NCI-H345 treated with DMSO at 0.1 percent for 48 hours (cell line): ENCODE data around the gene KCNQ5.
"Not testable (repeated sequence)": the region's sequence is repeated elsewhere in the genome, so short reads cannot be mapped to it uniquely, and the experiment has no call there.

Source experiments
- DNase-seq: peaks from one replicate; lab custom pipeline; 2025; ENCODE audit not compliant: unreplicated experiment; lab: John Stamatoyannopoulos, UW

The KCNQ5 gene

DNA sequence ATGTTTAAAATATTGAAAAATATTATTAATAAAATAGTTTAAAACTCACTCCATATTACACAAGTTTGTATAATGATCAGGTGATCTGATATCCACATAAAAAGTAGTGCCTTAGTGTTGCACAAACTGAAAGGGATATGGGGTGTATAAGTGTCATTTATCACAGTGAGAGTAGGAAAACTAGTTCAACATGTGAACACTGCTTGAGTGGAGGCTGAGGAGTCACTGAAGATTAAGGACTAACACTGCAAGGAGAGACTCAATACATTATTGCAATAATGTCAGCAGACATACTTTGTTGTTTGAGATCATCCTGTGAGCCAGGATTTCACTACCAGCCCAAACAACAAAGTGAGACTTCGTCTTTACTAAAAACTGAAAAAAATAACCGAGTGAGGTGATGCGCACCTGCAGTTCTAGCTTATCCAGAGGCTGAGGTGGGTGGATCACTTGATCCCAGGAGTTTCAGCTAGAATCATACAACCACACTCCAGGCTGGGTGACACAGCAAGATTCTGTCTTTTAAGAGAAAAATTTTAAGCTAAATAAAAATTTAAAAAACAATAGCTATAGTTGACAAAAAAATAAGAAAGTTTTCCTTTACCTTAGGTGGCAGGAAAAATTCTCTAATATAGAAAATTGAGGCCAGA, 605.9 kb downstream of the KCNQ5 start:
- no peak for DNase-seq

DNA sequence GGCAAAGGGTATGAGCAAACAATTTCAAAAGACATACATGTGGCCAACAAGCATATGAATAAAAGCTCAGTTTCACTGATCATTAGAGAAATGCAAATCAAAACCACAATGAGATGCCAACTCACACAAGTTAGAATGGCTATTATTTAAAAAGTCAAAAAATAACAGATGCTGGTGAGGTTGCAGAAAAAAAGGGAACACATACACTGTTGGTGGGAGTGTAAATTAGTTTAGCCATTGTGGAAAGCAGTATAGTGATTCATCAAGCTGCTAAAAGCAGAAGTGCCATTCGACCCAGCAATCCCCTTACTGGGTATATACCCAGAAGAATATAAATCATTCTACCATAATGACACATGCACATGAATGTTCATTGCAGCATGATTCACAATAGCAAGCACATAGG, 610.1 kb downstream of the KCNQ5 start:
- no peak for DNase-seq

DNA sequence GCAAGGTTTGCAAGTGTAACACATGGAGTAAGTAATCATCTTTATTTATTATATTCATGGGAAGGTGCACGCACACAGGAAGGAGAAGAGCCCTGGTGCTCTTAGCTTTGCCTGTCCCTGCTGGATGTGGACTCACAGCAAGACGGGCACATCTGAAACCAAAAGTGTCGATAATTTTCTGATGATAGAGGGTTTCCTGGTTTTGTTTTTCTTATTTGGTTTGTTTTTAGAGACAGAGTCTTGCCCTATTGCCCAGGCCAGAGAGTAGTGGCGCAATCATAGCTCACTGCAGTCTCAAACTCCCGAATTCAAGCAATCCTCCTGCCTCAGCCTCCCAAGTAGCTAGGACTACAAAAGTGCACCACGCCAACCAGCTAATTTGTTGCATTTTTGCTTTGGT, 611.2 kb downstream of the KCNQ5 start:
- no peak for DNase-seq

DNA sequence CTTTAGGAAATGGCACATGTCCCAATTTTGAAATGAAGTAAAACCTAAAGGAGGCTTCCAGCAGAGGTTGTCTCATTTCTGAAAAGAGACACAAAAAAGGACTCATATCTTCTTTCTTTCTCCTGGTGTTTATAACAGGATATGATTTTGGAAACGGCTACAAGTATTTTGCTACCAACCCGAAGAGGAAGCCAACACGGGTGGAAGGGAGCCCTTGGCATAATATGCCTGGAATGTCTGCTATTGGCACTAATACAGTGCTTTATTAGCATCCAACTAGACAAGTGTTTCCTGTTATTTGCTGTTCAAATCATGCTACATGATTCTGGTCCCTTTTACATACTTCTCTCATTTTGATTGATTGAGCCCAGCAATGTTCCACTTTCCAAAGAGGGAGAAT, 612.1 kb downstream of the KCNQ5 start:
- not testable (repeated sequence) for DNase-seq

DNA sequence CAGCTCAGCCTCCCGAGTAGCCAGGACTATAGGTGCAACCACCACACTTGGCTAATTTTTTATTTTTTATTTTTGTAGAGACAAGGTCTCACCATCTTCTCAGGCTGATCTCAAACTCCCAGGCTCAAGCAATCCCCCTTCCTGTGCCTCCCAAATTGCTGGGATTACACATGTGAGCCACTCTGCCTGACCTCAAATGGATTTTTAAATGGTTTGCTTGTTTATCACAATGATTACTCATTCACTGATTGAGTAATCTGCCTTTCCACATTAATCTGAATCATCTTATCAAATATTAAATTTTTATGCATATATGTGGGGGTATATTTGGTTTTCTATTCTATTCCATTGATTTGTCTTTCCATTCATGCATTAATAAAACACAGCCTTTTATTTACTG, 612.9 kb downstream of the KCNQ5 start:
- DNase-seq = no peak

DNA sequence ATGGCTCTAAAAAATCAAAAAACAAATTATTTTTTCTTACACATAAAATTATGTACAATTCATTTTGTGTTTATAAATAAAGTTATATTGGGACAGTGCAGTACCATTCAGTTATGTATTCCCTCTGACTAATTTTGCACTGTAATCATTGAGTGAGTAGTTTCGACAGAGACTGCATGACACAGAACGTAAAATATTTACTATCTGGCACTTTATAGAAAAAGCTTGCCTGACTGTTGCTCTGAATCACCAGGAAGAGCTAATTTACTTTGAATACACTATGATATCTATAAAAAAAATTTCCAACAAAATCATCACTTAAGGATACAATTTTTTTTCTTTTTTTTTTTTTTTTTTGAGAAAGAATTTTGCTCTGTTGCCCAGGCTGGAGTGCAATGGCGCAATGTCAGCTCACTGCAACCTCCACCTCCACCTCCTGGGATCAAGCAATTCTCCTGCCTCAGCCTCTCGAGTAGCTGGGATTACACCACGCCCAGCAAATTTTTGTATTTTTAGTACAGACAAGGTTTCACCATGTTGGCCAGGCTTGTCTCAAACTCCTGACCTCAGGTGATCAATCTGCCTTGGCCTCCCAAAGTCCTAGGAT, 614.4 kb downstream of the KCNQ5 start:
- DNase-seq = no peak

DNA sequence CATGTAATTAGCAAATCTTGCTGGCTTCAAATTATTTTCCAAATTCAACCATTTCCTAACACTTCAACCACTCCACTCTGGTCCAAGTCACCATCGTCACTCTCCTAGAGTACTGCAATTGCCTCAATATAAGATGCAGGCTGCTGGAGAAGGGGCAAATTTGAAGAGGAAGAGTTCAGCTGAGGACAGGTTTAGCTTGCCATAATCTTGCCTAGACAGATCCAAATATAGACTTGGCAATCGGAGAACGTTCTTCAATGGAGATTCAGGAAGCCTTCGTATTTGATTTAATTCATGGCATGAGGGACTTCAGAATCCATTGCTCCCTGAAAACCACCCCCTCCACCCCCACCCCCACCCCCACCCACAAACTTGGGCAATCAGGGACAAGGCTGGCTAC, 618.9 kb downstream of the KCNQ5 start:
- no peak for DNase-seq

DNA sequence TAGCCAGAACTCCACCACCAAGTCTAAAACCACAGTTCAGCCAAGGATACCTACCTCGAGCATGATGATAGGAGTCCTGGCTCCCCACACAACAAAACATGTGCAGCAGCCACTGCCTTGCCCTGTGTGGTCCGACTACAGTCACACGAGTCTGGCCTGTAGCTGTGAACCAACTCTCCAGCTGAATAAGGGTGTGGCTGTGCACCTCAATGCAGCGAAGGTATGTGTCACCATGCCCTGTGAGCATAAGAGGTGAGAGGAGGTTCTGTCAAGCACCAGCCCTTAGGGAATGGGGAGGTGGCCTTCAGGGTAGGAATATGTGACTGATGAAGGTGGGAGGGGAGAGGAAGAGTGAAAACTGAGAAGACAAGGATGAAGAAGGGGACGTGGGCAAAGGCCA, 620.1 kb downstream of the KCNQ5 start:
- no peak for DNase-seq
